Mucosa of descending colon (tissue), 3 donors: ENCODE measurements around the gene PLEKHD1. TPM values are rescaled to one million over a fixed set of nuclear protein-coding genes. Genes with fewer than 3 reads are reported as not detected.

Source experiments
- ATAC-seq: fragments of 200-7000 bp; cut with Tn5 transposase; one replicate; pipeline ENCODE4 v1.9.1; 2020; ENCODE audit warnings: mild to moderate bottlenecking, moderate library complexity
- DNase-seq, 3 donors: peaks; one replicate each; pipeline ENCODE4 v3.0.0-alpha.2; 2020
- H3K36me3 ChIP-seq: fragments of 200-600 bp; one replicate; pipeline ENCODE4 v1.8.0; 2021; ENCODE audit warnings: low read depth, mild to moderate bottlenecking
- H3K4me1 ChIP-seq: fragments of 200-600 bp; one replicate; pipeline ENCODE4 v1.8.0; 2021; ENCODE audit warnings: low read depth, mild to moderate bottlenecking
- H3K4me3 ChIP-seq: fragments of 200-600 bp; one replicate; pipeline ENCODE4 v1.8.0; 2021; ENCODE audit warnings: mild to moderate bottlenecking
- H3K9me3 ChIP-seq: fragments of 200-600 bp; one replicate; pipeline ENCODE4 v1.8.0; 2021; ENCODE audit warnings: mild to moderate bottlenecking
- CTCF ChIP-seq: fragments of 200-600 bp; IDR thresholded peaks from one replicate; pipeline ENCODE4 v1.8.0; 2022; ENCODE audit warnings: antibody characterized with exemption, mild to moderate bottlenecking
- intact Hi-C, 2 donors: fragments of 100-400 bp; cut with DNase I in 1 of 2; cut with micrococcal nuclease in 1 of 2; formaldehyde crosslinking; loops; one replicate each; pipeline versions ENCODE4 v1.11.0 to v1.11.1; 2022; cut with DNase I, micrococcal nuclease
- total RNA-seq, 3 donors: library from RNA; stranded (reverse); fragmentation: NEBNext Ultra II Directional in 2 of 3; extraction: Animal tissue kit (Norgen Biotek cat#: 25700) in 2 of 3; gene quantifications; one replicate each; pipeline versions ENCODE4 v1.2.1 to v1.2.4, GENCODE V29; 2021 to 2023
- donor health status: DM: no; HTN: no; CAD: no; lungs with moderate emphysema.
- donor health status: DM: no; HTN: no; CAD: no.
- donor health status: DM: no; HTN: yes; CAD: no.

The PLEKHD1 gene
- total RNA-seq, 3 donors from 2014 or later = 0.06 to 0.14 TPM; not detected in 1

GRCh38 chr14:69527635-69528034, 43.1 kb downstream of the PLEKHD1 start:
- no peak for TF ChIP-seq CTCF
- intact Hi-C loops = no loop called here
- DNase-seq (no peak), ATAC-seq (no peak)
- Histone ChIP-seq H3K4me1 (no peaks in the 10 kb centered on the region), H3K4me3 (no peak overlapping the region), H3K36me3 (no peaks in the 10 kb centered on the region), H3K9me3 (no peaks in the 10 kb centered on the region)

- no peak for TF ChIP-seq CTCF
- Histone ChIP-seq H3K36me3 (no peaks in the 10 kb centered on the region), H3K9me3 (no peaks in the 10 kb centered on the region), H3K4me3 (no peak overlapping the region), H3K4me1 (no peaks in the 10 kb centered on the region)
- intact Hi-C loops = no loop called here
- no peak for DNase-seq
- ATAC-seq = no peak
These were observed 43.6 kb downstream of the PLEKHD1 start for GRCh38 chr14:69528143-69528542.

GRCh38 chr14:69528930-69529329, 44.4 kb downstream of the PLEKHD1 start:
- TF ChIP-seq CTCF = no peak
- ATAC-seq (no peak), DNase-seq (no peak)
- Histone ChIP-seq H3K9me3 (no peaks in the 10 kb centered on the region), H3K4me1 (no peaks in the 10 kb centered on the region), H3K4me3 (no peak overlapping the region), H3K36me3 (no peaks in the 10 kb centered on the region)
- intact Hi-C loops = no loop called here

GRCh38 chr14:69529563-69529962, 45.0 kb downstream of the PLEKHD1 start:
- Histone ChIP-seq H3K9me3 (no peaks in the 10 kb centered on the region), H3K36me3 (no peaks in the 10 kb centered on the region), H3K4me1 (no peaks in the 10 kb centered on the region), H3K4me3 (no peak overlapping the region)
- DNase-seq = no peak
- no peak for TF ChIP-seq CTCF
- ATAC-seq = no peak
- intact Hi-C loops = no loop called here

- no peak overlapping the region for H3K4me3 ChIP-seq
- DNase-seq (no peak), ATAC-seq (no peak)
- no peak for TF ChIP-seq CTCF
- H3K36me3 ChIP-seq = no peaks in the 10 kb centered on the region
- no peaks in the 10 kb centered on the region for H3K4me1 ChIP-seq
- H3K9me3 ChIP-seq = no peaks in the 10 kb centered on the region
- intact Hi-C loops = no loop called here
These were observed 45.6 kb downstream of the PLEKHD1 start for GRCh38 chr14:69530095-69530494.

GRCh38 chr14:69531135-69531534, 46.6 kb downstream of the PLEKHD1 start:
- DNase-seq = no peak
- no peak for ATAC-seq
- no peaks in the 10 kb centered on the region for H3K4me1 ChIP-seq
- no peaks in the 10 kb centered on the region for H3K9me3 ChIP-seq
- intact Hi-C loops = no loop called here
- no peak for TF ChIP-seq CTCF
- H3K36me3 ChIP-seq = no peaks in the 10 kb centered on the region
- no peak overlapping the region for H3K4me3 ChIP-seq
